ENCODE results near the gene CAMTA1.
"Not testable (repeated sequence)": the region's sequence is repeated elsewhere in the genome, so short reads cannot be mapped to it uniquely, and the experiment has no call there.

The CAMTA1 gene

GRCh38 chr1:7376676-7377075 lies 591.4 kb downstream of the CAMTA1 start:
- no peaks in the 10 kb centered on the region for H3K27me3 Mint-ChIP-seq
- H3K4me1 Mint-ChIP-seq = no peaks in the 10 kb centered on the region
- no peaks in the 10 kb centered on the region for H3K36me3 Mint-ChIP-seq
- no peak overlapping the region for H3K4me3 Mint-ChIP-seq
- H3K9me3 Mint-ChIP-seq = no peaks in the 10 kb centered on the region
- no peak overlapping the region for H3K27ac Mint-ChIP-seq

- Mint-ChIP-seq H3K4me3 (no peak overlapping the region), H3K4me1 (no peaks in the 10 kb centered on the region), H3K27ac (no peak overlapping the region), H3K36me3 (no peaks in the 10 kb centered on the region), H3K27me3 (no peaks in the 10 kb centered on the region), H3K9me3 (peaks cover 5% of the 10 kb centered on the region)
These were observed 593.3 kb downstream of the CAMTA1 start for GRCh38 chr1:7378346-7379130.

GRCh38 chr1:7379441-7379971 lies 594.3 kb downstream of the CAMTA1 start:
- Mint-ChIP-seq H3K4me1 (no peaks in the 10 kb centered on the region), H3K27ac (no peak overlapping the region), H3K9me3 (peaks cover 5% of the 10 kb centered on the region), H3K4me3 (no peak overlapping the region), H3K27me3 (no peaks in the 10 kb centered on the region), H3K36me3 (no peaks in the 10 kb centered on the region)

GRCh38 chr1:7380068-7380467 lies 594.8 kb downstream of the CAMTA1 start:
- H3K27me3 Mint-ChIP-seq, H3K36me3 Mint-ChIP-seq, H3K4me3 Mint-ChIP-seq, H3K4me1 Mint-ChIP-seq, H3K9me3 Mint-ChIP-seq, H3K27ac Mint-ChIP-seq: not testable (repeated sequence)

- Mint-ChIP-seq H3K36me3 (no peaks in the 10 kb centered on the region), H3K4me3 (no peak overlapping the region), H3K9me3 (peaks cover 5% of the 10 kb centered on the region), H3K27ac (no peak overlapping the region), H3K4me1 (no peaks in the 10 kb centered on the region), H3K27me3 (no peaks in the 10 kb centered on the region)
These were observed 595.5 kb downstream of the CAMTA1 start for GRCh38 chr1:7380712-7381111.

- not testable (repeated sequence) for H3K27me3 Mint-ChIP-seq, H3K36me3 Mint-ChIP-seq, H3K4me1 Mint-ChIP-seq, H3K4me3 Mint-ChIP-seq, H3K9me3 Mint-ChIP-seq, H3K27ac Mint-ChIP-seq
These were observed 596.5 kb downstream of the CAMTA1 start for GRCh38 chr1:7381729-7382128.

GRCh38 chr1:7382971-7383370 lies 597.7 kb downstream of the CAMTA1 start:
- Mint-ChIP-seq H3K4me1 (no peaks in the 10 kb centered on the region), H3K4me3 (no peak overlapping the region), H3K36me3 (no peaks in the 10 kb centered on the region), H3K9me3 (peaks cover 5% of the 10 kb centered on the region), H3K27ac (no peak overlapping the region), H3K27me3 (no peaks in the 10 kb centered on the region)

- peaks cover 5% of the 10 kb centered on the region for H3K9me3 Mint-ChIP-seq
- H3K36me3 Mint-ChIP-seq = no peaks in the 10 kb centered on the region
- H3K27ac Mint-ChIP-seq = no peak overlapping the region
- H3K4me3 Mint-ChIP-seq = no peak overlapping the region
- no peaks in the 10 kb centered on the region for H3K4me1 Mint-ChIP-seq
- no peaks in the 10 kb centered on the region for H3K27me3 Mint-ChIP-seq
These were observed 598.6 kb downstream of the CAMTA1 start for GRCh38 chr1:7383671-7384520.

GRCh38 chr1:7384679-7385078 lies 599.4 kb downstream of the CAMTA1 start:
- Mint-ChIP-seq H3K27me3 (no peaks in the 10 kb centered on the region), H3K4me1 (no peaks in the 10 kb centered on the region), H3K9me3 (peaks cover 5% of the 10 kb centered on the region), H3K36me3 (no peaks in the 10 kb centered on the region), H3K27ac (no peak overlapping the region), H3K4me3 (no peak overlapping the region)

- Mint-ChIP-seq H3K36me3 (no peaks in the 10 kb centered on the region), H3K9me3 (peaks cover 5% of the 10 kb centered on the region), H3K4me1 (no peaks in the 10 kb centered on the region), H3K27ac (no peak overlapping the region), H3K4me3 (no peak overlapping the region), H3K27me3 (no peaks in the 10 kb centered on the region)
These were observed 600.4 kb downstream of the CAMTA1 start for GRCh38 chr1:7385471-7386225.

- no peak overlapping the region for H3K27ac Mint-ChIP-seq
- H3K4me3 Mint-ChIP-seq = no peak overlapping the region
- H3K4me1 Mint-ChIP-seq = no peaks in the 10 kb centered on the region
- H3K36me3 Mint-ChIP-seq = no peaks in the 10 kb centered on the region
- H3K27me3 Mint-ChIP-seq = no peaks in the 10 kb centered on the region
- peaks cover 5% of the 10 kb centered on the region for H3K9me3 Mint-ChIP-seq
These were observed 601.2 kb downstream of the CAMTA1 start for GRCh38 chr1:7386226-7387052.

GRCh38 chr1:7387053-7387927 lies 602.0 kb downstream of the CAMTA1 start:
- H3K4me3 Mint-ChIP-seq = no peak overlapping the region
- H3K9me3 Mint-ChIP-seq = peaks cover 5% of the 10 kb centered on the region
- no peaks in the 10 kb centered on the region for H3K36me3 Mint-ChIP-seq

GRCh38 chr1:7388141-7388487 lies 602.9 kb downstream of the CAMTA1 start:
- H3K4me1 Mint-ChIP-seq = no peaks in the 10 kb centered on the region
- no peaks in the 10 kb centered on the region for H3K36me3 Mint-ChIP-seq
- H3K9me3 Mint-ChIP-seq = no peaks in the 10 kb centered on the region
- no peaks in the 10 kb centered on the region for H3K27me3 Mint-ChIP-seq
- no peak overlapping the region for H3K4me3 Mint-ChIP-seq
- H3K27ac Mint-ChIP-seq = no peak overlapping the region

More at GRCh38 chr1:7387053-7387927, 602.0 kb downstream of the CAMTA1 start:
- H3K4me1 Mint-ChIP-seq = no peaks in the 10 kb centered on the region
- no peak overlapping the region for H3K27ac Mint-ChIP-seq
- H3K27me3 Mint-ChIP-seq = no peaks in the 10 kb centered on the region

- Mint-ChIP-seq H3K4me1 (no peaks in the 10 kb centered on the region), H3K27me3 (peaks cover under 1% of the 10 kb centered on the region), H3K9me3 (no peaks in the 10 kb centered on the region), H3K27ac (no peak overlapping the region), H3K36me3 (no peaks in the 10 kb centered on the region), H3K4me3 (no peak overlapping the region)
These were observed 603.4 kb downstream of the CAMTA1 start for GRCh38 chr1:7388488-7389185.
